Stimulated activated CD8-positive, alpha-beta memory T cell treated with anti-CD3 and anti-CD28 coated beads, Interleukin-15, amount 100 ng/mL, for 1 hour (primary cell): Measurements from ENCODE around the gene SYCE1.
"Not testable (repeated sequence)": the region's sequence is repeated elsewhere in the genome, so short reads cannot be mapped to it uniquely, and the experiment has no call there.

ENCODE experiments used
- DNase-seq: peaks from one replicate; pipeline ENCODE4 v3.0.0-alpha.2; 2020; ENCODE audit warnings: low read depth

Gene SYCE1, protein sequence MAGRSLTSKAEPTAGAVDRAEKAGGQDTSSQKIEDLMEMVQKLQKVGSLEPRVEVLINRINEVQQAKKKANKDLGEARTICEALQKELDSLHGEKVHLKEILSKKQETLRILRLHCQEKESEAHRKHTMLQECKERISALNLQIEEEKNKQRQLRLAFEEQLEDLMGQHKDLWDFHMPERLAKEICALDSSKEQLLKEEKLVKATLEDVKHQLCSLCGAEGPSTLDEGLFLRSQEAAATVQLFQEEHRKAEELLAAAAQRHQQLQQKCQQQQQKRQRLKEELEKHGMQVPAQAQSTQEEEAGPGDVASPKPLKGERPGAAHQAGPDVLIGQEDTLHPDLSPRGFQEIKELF

GRCh38 chr10:133565441-133566294 lies at the start of gene SYCE1:
TSS of gene SYCE1 (minus strand) at chr10:133565583. CDS start at chr10:133565529, 54 bp downstream.
- DNase-seq: no peak

- no peak for DNase-seq
These were observed 49.6 kb upstream of the SYCE1 start for GRCh38 chr10:133614830-133615580.

GRCh38 chr10:133613699-133614098 lies 48.3 kb upstream of the SYCE1 start:
- no peak for DNase-seq

DNA sequence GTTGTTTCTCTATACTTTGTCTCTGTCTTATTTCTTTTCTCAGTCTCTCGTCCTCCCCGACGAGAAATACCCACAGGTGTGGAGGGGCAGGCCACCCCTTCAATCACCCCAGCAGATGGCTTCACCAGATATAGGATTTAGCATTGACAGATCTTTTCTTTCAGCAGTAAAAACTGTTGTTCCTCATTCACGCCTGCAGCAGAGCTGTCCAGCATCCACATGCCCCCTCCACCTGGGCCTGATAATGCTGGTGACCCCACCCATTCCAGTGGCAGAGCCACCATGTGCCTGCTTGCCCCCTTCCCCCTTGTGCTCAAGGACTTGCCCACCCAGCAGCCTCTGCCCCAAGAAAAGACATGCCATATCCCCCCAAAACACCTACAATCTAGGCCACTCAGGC lies 45.7 kb upstream of the SYCE1 start:
- DNase-seq: no peak

GRCh38 chr10:133608855-133609254 lies 43.5 kb upstream of the SYCE1 start:
- DNase-seq: no peak

DNA sequence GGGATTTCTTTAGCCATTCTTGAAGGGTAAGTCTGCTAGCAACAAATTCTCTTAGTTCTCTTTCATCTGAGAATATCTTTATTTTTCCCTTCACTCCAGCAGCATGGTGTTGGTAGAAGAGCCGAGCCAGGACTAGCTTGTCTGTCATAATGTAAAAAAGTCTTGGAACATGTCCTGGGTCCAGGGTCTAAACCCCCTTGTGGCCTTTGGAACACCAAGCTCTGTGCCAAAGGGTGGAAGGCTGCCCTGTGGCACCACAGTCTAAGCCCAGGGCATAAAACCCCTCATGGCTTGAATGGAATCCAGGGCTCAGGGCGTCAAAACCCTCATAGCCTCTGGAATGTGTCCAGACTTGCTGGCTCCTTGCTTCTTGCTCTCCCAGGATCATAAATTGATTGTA lies 38.1 kb upstream of the SYCE1 start:
- DNase-seq: not testable (repeated sequence)

- no peak for DNase-seq
These were observed 35.3 kb upstream of the SYCE1 start for GRCh38 chr10:133600657-133601056.

DNA sequence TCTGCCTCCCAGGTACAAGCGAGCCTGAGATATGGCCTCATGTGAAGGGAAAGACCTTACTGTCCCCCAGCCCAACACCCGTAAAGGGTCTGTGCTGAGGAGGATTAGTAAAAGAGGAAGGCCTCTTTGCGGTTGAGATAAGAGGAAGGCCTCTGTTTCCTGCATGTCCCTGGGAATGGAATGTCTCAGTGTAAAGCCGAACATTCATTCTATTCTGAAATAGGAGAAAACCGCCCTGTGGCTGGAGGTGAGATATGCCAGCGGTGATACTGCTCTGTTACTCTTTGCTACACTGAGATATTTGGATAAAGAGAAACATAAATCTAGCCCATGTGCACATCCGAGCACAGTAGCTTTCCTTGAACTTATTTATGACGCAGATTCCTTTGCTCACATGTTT lies 34.5 kb upstream of the SYCE1 start:
- DNase-seq: not testable (repeated sequence)

- no peak for DNase-seq
These were observed 27.3 kb upstream of the SYCE1 start for GRCh38 chr10:133592716-133593115.

DNA sequence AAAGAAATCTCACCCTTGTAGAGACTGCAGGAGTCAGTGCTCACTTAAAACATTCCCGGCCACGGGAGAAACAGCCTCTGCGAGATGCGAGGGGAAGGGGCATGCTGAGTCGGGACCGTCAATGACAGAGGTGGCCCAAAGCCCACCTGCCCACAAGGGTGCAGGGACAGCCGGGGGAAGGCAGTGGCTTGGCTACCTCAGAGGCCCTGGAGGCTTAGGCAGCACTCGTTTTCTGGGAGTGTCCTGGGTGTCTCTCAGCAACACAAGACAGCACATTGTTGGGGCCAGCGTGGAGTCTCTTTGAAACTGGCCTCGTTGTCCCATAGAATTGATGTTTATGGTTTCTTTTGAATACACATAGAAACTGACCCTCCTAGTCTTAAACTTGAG lies 25.6 kb upstream of the SYCE1 start:
- no peak for DNase-seq

DNA sequence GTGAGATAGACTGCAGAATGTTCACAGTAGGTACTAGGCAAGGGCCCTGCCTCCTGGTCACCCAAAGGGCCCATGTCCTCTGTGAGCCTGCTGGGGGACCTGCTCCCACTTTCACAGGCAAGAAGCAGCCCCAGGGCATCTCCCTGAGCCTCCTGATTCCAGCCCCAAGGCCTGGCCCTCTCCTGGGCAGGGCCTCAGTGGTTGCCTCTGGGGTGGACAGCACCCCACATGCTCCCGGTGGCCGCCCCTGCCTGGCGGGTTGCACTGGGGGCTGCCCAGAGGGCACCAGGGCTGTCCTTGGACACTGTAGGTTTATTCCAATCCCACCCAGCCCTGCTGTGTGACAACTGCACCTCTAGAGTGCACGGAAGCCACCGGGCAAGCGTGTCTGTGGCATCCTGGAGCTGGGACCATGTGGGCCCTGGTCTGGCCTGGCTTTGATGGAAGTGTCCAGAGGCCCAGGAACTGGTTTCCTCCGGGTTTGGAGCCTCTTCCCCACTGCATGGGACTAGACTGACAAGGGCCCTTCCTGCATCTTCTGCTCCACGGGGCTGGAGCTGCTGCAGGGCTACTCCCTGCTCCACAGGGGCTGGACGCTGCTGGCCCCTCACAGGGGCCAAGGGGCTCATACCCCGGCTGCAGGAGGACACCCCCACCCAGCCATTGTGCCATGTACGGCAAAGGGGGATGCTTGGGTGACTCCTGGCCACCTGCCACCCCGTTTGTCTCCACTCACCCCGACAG lies 25.0 kb upstream of the SYCE1 start:
- DNase-seq: no peak

DNA sequence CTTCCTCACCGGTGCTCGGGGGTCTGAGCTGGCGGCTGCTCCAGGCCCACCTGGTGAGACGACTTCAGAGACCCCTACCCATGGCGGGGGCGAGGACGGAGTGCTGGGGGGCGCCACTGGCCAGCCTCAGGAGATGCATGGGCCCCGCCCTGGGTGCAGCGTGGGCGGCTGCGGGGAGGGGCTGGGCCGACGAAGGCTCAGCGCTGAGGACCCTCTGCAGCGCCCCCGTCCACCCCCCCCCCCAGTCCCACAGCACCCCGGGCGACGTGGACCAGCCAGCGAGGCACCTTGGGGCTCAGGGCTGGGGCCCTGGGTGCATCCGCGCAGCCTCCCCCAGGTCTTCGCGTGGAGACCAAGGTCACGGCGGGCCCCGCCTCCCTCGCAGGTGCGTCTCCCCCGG lies 11.7 kb upstream of the SYCE1 start:
- DNase-seq: not testable (repeated sequence)

GRCh38 chr10:133573460-133573859 lies 8.1 kb upstream of the SYCE1 start:
- DNase-seq: not testable (repeated sequence)

DNA sequence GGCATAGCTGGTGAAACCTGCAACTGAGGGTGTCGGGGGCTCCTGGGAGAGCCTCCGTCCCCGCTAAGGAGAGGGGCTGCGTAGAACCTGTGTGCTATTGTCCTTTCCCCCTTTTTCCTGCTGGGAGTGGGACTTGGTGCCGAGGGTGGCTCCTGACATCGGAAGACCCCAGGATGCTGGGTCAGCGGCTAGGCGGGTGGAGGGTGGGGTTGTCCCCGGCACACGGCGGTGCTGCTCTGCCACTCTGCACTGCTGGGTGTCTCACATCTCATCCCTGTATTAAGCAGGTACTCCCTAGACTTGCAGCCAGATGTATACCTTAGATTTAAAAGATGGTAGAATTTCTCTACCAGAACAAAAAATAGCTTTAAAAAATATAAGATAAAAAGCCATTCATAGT lies 6.7 kb upstream of the SYCE1 start:
- not testable (repeated sequence) for DNase-seq

GRCh38 chr10:133569801-133570200 lies 4.4 kb upstream of the SYCE1 start:
- not testable (repeated sequence) for DNase-seq

- not testable (repeated sequence) for DNase-seq
These were observed 3.6 kb upstream of the SYCE1 start for GRCh38 chr10:133568831-133569527.

DNA sequence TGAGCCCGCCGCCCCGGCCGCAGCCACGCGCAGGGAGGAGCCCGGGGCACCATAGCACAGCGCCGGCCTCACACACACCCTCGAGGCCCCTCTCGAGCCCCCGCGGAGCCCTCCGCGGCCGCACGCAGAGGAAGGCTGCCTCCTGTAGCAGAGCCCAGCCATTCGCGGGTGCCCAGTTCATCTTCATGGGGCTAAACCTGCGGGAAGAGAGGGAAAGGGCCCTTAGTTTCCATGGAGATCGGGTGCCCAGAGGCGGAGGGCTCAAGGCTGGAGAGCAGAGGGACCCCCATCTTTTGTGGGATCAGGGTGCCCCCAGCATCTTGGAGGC lies 2.9 kb upstream of the SYCE1 start:
- DNase-seq: no peak

- DNase-seq: no peak
These were observed 2.4 kb upstream of the SYCE1 start for GRCh38 chr10:133567609-133568286.

GRCh38 chr10:133567119-133567518 lies 1.7 kb upstream of the SYCE1 start:
- DNase-seq: no peak

DNA sequence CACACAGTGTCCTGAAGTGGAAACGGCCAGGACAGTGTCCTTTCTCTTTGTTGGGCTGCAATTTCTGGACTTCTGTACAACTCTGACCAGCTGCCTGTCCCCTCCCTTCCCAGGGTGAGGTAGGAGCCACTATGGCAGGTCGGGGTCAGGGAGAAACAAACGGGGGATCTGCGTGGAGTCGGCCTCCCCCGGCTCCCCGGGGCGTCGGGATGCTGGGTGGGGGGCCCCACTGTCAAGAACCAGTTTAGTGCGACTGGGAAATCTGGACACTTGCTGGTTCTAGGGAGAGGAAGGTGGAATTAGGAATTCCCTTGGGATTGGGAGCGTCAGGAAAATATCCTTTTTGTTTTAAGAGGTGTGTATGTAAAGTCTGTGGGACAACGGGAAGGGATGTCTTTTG lies 567 bp downstream of the SYCE1 start:
- DNase-seq: no peak

- DNase-seq: no peak
These were observed 6.2 kb downstream of the SYCE1 start for GRCh38 chr10:133559216-133559615.
